ENCODE measurements around the gene MRGPRD. TPM values are rescaled to one million over a fixed set of nuclear protein-coding genes. Genes with fewer than 3 reads are reported as not detected.

Gene MRGPRD
- total RNA-seq, 4 donors from 2014 or later: 2.9 to 5.4 TPM; not detected in 2

DNA sequence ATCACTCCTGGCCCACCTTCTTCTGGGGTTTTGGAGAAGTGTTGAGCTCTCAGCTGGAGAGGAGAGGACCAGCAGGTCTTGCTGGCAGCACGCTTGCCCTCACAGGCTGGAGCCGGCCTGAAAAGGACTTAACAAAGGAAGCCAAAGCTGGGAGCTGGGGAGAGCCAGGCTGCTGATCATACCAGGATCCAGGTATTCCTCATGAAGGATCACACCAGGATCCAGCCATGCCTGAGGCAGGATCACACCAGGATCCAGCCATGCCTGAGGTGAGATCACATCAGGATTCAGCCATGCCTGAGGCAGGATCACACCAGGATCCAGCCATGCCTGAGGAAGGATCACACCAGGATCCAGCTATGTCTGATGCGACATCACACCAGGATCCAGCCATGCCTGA is 17.0 kb downstream of the MRGPRD start:
- no peaks in the 10 kb centered on the region for H3K9me3 ChIP-seq
- ATAC-seq: no peak
- no peak overlapping the region for H3K27ac ChIP-seq
- no peaks in the 10 kb centered on the region for H3K4me1 ChIP-seq
- H3K4me3 ChIP-seq: no peak overlapping the region
- WGBS, 2 donors (ENCODE audit: low coverage in 1 of 2): no CpG with 5 or more reads among the region's 3 CpGs
- TF ChIP-seq POLR2A (IDR thresholded peaks at IDR 0.05) (no peak), EP300 (IDR thresholded peaks at IDR 0.05) (no peak)
- TF ChIP-seq, protein P1, sequence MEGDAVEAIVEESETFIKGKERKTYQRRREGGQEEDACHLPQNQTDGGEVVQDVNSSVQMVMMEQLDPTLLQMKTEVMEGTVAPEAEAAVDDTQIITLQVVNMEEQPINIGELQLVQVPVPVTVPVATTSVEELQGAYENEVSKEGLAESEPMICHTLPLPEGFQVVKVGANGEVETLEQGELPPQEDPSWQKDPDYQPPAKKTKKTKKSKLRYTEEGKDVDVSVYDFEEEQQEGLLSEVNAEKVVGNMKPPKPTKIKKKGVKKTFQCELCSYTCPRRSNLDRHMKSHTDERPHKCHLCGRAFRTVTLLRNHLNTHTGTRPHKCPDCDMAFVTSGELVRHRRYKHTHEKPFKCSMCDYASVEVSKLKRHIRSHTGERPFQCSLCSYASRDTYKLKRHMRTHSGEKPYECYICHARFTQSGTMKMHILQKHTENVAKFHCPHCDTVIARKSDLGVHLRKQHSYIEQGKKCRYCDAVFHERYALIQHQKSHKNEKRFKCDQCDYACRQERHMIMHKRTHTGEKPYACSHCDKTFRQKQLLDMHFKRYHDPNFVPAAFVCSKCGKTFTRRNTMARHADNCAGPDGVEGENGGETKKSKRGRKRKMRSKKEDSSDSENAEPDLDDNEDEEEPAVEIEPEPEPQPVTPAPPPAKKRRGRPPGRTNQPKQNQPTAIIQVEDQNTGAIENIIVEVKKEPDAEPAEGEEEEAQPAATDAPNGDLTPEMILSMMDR (IDR thresholded peaks at IDR 0.05): no peak
- H3K27me3 ChIP-seq: no peaks in the 10 kb centered on the region
- no peaks in the 10 kb centered on the region for H3K36me3 ChIP-seq

DNA sequence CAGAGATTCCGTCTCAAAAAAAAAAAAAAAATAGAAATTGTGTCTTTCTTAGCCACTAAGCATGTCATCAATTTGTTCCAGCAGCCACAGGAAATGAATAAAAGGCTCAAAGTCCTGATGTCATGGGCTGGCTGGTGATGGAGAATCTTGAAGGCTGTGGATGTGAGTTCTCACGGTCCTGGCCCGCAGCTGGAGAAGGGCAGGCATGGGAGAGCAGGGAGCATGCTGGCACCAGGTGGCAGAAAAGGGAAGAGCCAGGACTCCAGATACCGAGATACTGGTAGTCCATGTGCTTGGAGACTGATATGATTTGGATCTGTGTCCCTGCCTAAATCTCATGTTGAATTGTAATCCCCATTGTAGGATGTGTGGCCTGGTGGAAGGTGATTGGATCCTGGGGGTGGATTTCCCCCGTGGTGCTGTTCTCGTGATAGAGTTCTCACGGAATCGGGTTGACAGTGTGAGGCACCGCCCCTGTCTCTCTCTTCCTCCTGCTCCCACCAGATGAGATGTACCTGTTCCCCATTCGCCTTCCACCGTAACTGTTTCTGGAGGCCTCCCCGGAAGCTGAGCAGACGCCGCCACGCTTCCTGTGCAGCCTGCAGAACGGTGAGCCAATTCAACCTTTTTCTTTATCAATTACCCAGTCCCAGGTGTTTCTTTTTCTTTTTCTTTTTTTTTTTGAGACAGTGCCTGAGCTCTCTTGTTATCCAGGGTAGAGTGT is 18.1 kb downstream of the MRGPRD start:
- Histone ChIP-seq H3K36me3 (no peaks in the 10 kb centered on the region), H3K27me3 (no peaks in the 10 kb centered on the region), H3K27ac (no peak overlapping the region), H3K9me3 (no peaks in the 10 kb centered on the region), H3K4me3 (no peak overlapping the region), H3K4me1 (no peaks in the 10 kb centered on the region)
- 79% methylated on average over 11 to 14 of the region's 16 CpGs for WGBS, 2 donors (ENCODE audit: low coverage in 1 of 2)
- TF ChIP-seq, protein P1 (IDR thresholded peaks at IDR 0.05): peak in 3 of 4 experiments; percentile 30 to 53 (median 33)
- no peak for TF ChIP-seq POLR2AphosphoS5 (IDR thresholded peaks at IDR 0.05)
- no peak for ATAC-seq

DNA sequence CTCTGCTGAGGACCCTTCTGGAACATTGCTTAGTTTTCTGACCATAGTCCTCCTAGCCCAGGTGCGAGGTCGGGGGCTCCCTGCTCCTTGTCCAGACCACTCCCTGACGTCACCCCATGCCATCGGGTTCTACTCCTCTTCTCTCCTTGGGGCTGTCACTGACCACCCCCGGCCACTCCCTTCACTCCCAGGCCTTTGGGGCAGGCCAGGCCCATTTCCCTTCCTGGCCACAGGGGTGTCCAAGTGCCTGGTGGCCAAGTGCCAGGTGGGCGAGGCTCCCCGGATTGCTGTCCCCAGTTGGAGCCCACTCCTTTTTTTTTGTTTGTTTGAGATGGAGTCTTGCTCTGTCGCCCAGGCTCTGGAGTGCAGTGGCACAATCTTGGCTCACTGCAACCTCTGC is 19.5 kb downstream of the MRGPRD start:
- Histone ChIP-seq H3K27ac (no peak overlapping the region), H3K4me3 (no peak overlapping the region), H3K27me3 (no peaks in the 10 kb centered on the region), H3K4me1 (peaks cover 0 to 10% (median 6%) of the 10 kb centered on the region in 3 donors), H3K36me3 (no peaks in the 10 kb centered on the region), H3K9me3 (no peaks in the 10 kb centered on the region)
- TF ChIP-seq POLR2AphosphoS5 (IDR thresholded peaks at IDR 0.05) (no peak), POLR2A (IDR thresholded peaks at IDR 0.05) (no peak), EP300 (IDR thresholded peaks at IDR 0.05) (no peak)
- TF ChIP-seq, protein P1 (IDR thresholded peaks at IDR 0.05): no peak
- no peak for ATAC-seq
- 85% methylated on average over 5 of the region's 8 CpGs; no CpG with 5 or more reads in 1 of the 2 donors for WGBS, 2 donors (ENCODE audit: low coverage in 1 of 2)

DNA sequence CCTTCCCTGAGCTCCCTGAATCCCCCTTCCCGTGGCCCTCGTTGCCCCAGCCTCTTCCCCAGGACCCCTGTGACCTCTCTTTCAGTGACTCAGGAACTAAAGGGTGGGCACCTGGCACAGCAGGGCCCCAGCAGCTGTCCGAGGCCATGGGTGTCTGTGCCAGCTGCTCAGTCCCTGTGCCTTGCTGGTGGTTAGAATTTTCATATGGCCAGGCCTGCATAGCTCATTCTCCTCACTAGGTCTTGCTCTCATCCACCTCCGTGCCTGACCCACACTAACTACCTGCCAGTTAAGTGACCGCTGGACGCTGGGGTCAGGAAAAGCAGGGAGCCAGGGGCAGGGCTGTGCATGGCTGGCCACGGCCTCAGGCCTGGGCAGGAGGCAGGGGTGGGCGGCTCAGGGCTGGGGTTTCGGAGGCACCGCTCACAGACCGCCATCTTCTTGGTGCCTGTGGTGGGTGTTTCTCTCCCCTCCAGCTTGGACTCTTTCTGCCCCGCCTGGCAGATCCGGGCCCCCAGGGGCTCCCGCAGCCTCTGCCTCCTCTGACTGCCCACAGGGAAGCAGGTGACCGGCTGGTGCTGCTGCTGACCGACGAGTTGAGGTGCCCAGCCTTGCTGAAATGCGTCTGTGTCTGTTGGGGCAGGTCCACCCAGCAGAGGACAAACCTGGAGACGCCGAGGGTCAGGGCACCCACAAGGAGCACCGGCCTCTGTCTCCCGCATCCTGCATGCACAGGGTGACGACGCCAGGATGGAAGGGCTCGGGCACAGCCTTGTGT is 20.3 kb downstream of the MRGPRD start:
- 68% methylated on average over 6 of the region's 25 CpGs; no CpG with 5 or more reads in 1 of the 2 donors for WGBS, 2 donors (ENCODE audit: low coverage in 1 of 2)
- no peak for ATAC-seq
- H3K9me3 ChIP-seq: no peaks in the 10 kb centered on the region
- no peak for TF ChIP-seq EP300 (IDR thresholded peaks at IDR 0.05)
- no peak for TF ChIP-seq POLR2A (IDR thresholded peaks at IDR 0.05)
- TF ChIP-seq POLR2AphosphoS5 (IDR thresholded peaks at IDR 0.05): no peak
- TF ChIP-seq, protein P1 (IDR thresholded peaks at IDR 0.05): no peak
- no peaks in the 10 kb centered on the region for H3K36me3 ChIP-seq
- H3K27me3 ChIP-seq: no peaks in the 10 kb centered on the region
- H3K4me1 ChIP-seq: peaks cover 0 to 16% (median 10%) of the 10 kb centered on the region in 3 donors
- no peak overlapping the region for H3K4me3 ChIP-seq
- H3K27ac ChIP-seq: no peak overlapping the region
